Measurements from ENCODE around the gene TGFBRAP1. TPM values are rescaled to one million over a fixed set of nuclear protein-coding genes. Genes with fewer than 3 reads are reported as not detected.

Gene TGFBRAP1
- total and polyA plus RNA-seq, 9 of the 15 experiments (the other 6 are each of a cell fraction or from before 2014, with no cell fraction given) = 3.7 to 18.0 (median 11.0) TPM

- TF ChIP-seq BMI1 (IDR thresholded peaks at IDR 0.05; ENCODE audit: low read length) = no peak
- no peak for TF ChIP-seq BRD4 (IDR thresholded peaks at IDR 0.05)
- 0 out of 2 replicates have a peak, but pooled peaks have one; percentile 13 for TF ChIP-seq FOXJ2 (tag; IDR thresholded peaks at IDR 0.05)
- TF ChIP-seq ARID2 (IDR thresholded peaks at IDR 0.05) = no peak
- TF ChIP-seq E2F6 (IDR thresholded peaks at IDR 0.05; ENCODE audit: borderline replicate concordance in 1 of 2, extremely low read depth in 1 of 2, insufficient read depth in 1 of 2, insufficient read length in 1 of 2, low read depth in 1 of 2, low read length in 1 of 2, poor library complexity in 1 of 2, severe bottlenecking in 1 of 2) = peak; percentile 31 to 54
- no peak for TF ChIP-seq TSHZ1 (CRISPR knock-in tag; IDR thresholded peaks at IDR 0.05)
- TF ChIP-seq DIDO1 (tag; IDR thresholded peaks at IDR 0.05; ENCODE audit: low read depth) = no peak
- TF ChIP-seq ZNF212 (CRISPR knock-in tag; IDR thresholded peaks at IDR 0.05) = no peak
- peak in 1 of 2 experiments; percentile 59; a peak in 2 of 4 replicates for TF ChIP-seq HDAC1 (IDR thresholded peaks at IDR 0.05)
- TF ChIP-seq RBM34 (IDR thresholded peaks at IDR 0.05; ENCODE audit: borderline replicate concordance, insufficient read depth, low read length) = no peak
- no peak for TF ChIP-seq ZNF165 (CRISPR knock-in tag; IDR thresholded peaks at IDR 0.05; ENCODE audit: borderline replicate concordance)
- TF ChIP-seq ZNF280A (IDR thresholded peaks at IDR 0.05; ENCODE audit: low read depth, partially characterized antibody) = no peak
- no peak for TF ChIP-seq SREBF2 (CRISPR knock-in tag; IDR thresholded peaks at IDR 0.05)
- TF ChIP-seq YBX1 (IDR thresholded peaks at IDR 0.05) = no peak
- TF ChIP-seq PRMT5 (CRISPR knock-in tag; IDR thresholded peaks at IDR 0.05) = no peak
- TF ChIP-seq NCOA1 (IDR thresholded peaks at IDR 0.05; ENCODE audit: low read depth) = peak; percentile 15; the same call in 1 of the 2 replicates
- TF ChIP-seq SRF (CRISPR knock-in tag; IDR thresholded peaks at IDR 0.05) = no peak
- no peak for TF ChIP-seq TEAD2 (tag; IDR thresholded peaks at IDR 0.05)
- no peak for TF ChIP-seq RAD21 (CRISPR knock-in tag; conservative IDR thresholded peaks at IDR 0.05 in 1 of 2, IDR thresholded peaks at IDR 0.05 in 1 of 2)
- no peak for TF ChIP-seq ZNF395 (CRISPR knock-in tag; IDR thresholded peaks at IDR 0.05)
Observed at GRCh38 chr2:105328281-105329196, 996 bp downstream of the TGFBRAP1 start (continued).
